Stimulated activated CD4-positive, alpha-beta T cell treated with anti-CD3 and anti-CD28 coated beads, Interleukin-4, amount 100 ng/mL, for 48 hours (primary cell): ENCODE results near the gene YY2.
"Not testable (repeated sequence)": the region's sequence is repeated elsewhere in the genome, so short reads cannot be mapped to it uniquely, and the experiment has no call there.

Experiments used
- DNase-seq, 2 donors: peaks; one replicate each; pipeline ENCODE4 v3.0.0-alpha.2; 2020; ENCODE audit warnings: low read depth in 2 of 2

The YY2 gene

DNA sequence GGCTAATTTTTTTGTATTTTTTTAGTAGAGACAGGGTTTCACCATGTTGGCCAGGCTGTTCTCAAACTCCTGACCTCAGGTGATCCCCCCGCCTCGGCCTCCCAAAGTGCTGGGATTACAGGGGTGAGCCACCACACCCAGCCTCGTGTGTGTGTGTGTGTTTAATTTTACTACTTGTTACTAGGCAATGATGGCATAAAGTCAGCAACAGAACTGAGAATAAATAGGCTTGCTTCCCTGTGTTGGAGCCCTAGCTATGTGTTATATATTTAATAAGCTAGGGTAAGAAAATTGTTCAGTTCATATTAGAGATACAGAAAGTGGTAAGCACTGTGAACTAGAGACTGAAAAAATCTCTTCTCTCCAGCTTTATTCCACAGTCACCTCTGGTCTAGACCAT lies 18.4 kb downstream of the YY2 start:
- not testable (repeated sequence) for DNase-seq

DNA sequence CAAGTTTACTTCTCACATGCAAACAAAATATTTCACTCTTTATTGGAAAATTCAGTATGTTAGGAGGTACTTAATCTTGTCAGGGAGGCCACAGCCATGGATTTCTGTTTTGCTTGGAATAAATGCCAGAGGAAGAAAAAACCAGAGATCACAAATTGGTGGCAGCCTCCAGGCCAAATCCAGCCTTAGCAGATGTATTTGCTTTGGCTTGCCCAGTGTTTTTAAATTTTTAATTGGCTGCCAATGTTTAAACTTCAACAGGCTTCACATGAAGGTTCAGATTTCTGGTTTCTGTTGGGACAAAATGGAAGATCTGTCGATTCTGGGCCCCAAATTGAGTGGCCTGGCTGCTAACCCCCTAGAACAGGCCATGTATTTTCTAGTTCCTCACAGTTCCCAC lies 19.2 kb downstream of the YY2 start:
- DNase-seq: no peak

DNA sequence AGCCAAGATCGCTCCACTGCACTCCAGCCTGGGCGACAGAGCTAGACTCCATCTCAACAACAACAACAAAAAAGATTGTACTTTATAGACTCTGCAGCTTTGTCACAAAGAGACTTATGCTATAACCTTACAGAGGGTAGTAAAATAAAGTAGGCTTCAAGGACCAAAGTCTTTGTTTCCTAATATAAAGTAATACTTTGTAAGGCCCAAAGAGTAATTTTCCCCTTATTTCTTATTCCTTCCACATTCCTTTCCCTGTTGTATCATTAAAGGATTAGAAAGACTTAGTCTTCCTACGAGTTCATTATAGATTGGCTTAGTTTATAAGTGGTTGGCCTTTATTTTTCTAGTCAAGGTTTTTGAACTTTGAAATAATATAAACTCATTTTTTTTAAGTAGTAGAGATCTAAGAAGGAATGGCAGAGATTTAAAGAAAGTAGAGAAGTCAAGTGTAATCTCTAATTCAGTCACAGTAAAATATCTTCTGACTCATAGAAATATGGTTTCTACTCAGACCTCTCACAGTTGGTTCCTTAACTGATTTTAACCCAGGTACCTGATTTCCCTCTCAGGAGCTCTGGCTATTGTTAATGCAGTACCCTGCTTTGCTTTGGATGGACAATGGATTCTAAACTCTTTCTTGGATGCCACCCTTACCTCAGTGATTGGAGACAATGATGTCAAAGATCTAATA lies 26.2 kb downstream of the YY2 start:
- no peak for DNase-seq

DNA sequence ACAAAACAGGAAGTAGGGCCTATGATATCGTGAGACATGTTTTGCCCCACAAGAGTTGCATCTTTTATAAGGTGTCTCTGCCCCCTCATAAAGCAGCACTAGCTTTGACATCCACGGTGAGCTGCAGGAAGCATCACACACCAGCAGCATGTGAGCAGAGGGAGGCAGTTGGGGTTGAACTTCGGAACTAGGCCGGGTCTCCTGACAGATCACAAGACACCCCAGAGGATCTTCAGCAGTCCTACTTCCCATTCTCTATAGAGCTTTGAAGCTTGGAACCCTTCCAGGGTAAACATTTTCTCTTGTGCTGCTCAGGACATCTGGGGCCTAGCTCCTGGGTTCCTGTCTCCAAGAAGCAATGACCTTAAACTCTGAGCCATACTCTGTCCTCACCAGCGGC lies 27.5 kb downstream of the YY2 start:
- DNase-seq: no peak

DNA sequence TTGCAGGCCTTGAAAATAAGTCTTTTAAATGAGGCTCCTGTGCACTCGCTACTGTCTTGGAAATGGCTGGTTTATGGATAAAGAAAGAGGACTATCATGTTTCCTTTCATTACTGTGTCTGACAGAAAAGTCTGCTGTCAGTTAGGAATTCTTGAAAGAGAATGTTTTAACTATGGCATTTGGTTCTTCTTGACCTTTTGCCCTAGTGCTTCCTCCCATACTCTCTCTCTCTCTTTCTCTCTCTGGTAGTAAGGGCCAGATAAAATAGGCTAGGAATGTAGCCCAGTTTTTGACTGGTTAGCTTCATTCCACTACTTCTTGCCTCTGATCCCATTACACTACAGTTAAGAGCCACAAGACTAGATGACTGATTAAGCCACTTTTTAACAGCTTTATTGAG lies 29.8 kb downstream of the YY2 start:
- DNase-seq: no peak

DNA sequence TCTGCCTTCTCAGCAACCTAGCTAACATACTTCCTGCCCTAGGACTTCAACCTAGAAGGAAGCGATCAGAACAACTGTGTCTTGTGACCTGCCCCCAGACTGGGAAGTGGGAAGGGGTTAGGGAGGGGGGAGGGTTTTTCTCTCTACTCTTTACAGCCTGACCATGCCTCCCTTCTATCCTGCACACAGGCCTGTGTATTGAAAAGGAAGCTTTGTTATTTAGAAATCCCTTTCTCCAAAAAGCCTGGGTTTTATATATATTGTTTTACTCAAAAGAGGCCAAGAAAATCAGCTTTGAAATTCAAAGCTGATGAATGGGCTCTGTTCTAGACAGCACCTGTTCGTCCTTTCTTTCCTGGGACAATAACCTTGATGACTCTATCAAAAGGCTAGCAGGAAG lies 49.5 kb downstream of the YY2 start:
- no peak for DNase-seq

DNA sequence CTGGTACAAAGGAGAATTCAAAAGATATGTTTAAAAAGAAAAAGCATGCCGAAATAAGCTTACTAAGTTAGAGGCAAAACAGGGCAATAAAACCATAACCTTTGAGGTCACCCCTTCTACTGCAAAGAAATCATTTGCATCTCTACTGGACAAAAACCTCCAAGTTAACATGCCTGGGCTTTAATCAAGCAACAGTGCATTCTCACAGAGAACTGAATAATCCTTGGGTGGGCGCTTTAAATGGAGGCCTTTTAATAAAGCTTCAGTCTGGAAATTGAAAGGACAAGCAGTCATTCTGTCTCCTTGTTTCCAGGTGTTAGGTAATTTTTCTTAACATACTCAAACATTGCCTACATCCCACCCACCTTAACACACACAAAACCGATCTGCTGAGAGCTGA lies 50.2 kb downstream of the YY2 start:
- DNase-seq: no peak

DNA sequence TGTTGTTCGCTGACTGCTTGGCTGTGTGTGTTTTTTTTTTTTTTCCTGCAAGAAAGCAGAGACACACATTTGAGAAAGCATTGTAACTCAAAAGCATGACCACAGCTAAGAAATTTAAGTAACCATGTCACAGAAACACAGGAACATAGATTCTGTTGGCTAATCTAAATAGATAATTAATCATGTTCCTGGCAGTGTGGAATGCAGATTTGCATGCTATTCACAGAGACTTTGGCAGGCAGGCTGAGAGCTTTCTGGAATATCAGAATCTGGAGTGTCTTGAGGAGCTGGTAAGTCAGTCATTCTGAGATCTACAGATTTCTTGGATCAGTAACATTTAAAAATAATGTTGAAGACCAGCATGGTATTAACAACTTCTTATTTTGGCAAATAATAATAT lies 51.5 kb downstream of the YY2 start:
- DNase-seq: no peak
